C4-2B (cell line): ENCODE measurements around the gene NECAB2.

ENCODE experiments used
- H3K27ac ChIP-seq: fragments of 450-650 bp; 2 replicates; pipeline ENCODE4 v1.5.1; 2017
- ZFX ChIP-seq: fragments of 450-650 bp; IDR thresholded peaks from 2 replicates; pipeline ENCODE4 v1.6.1; 2017
- TF ChIP-seq, protein P1 (sequence below): fragments of 450-650 bp; conservative IDR thresholded peaks from 2 replicates; pipeline ENCODE4 v1.5.1; 2017; ENCODE audit warnings: mild to moderate bottlenecking

NECAB2 gene

DNA sequence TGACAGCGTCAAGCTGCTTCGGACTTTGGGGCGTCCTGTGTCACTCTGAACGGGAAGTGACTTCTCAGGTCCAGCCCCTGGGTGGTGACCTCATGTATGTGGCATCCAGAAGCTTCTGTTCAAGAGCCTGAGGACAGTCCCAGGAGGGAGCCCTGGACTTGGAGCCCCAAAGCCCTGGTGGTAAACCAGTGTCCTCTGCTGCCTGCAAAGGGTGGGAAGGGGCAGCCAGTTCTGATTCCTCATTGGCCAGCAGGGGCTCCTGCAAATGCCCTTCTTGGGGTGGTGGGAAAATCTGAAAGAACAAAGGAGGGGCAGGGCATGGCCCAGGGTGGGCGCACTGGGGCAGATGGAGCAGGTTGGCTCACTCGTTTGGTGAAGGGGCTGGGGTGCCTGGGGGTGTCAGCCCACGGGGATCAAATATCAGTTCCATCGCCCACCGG is 13.4 kb upstream of the NECAB2 start:
- H3K27ac ChIP-seq = peak overlapping the region; percentile 5; the same call in 1 of the 2 replicates
- TF ChIP-seq, protein P1, sequence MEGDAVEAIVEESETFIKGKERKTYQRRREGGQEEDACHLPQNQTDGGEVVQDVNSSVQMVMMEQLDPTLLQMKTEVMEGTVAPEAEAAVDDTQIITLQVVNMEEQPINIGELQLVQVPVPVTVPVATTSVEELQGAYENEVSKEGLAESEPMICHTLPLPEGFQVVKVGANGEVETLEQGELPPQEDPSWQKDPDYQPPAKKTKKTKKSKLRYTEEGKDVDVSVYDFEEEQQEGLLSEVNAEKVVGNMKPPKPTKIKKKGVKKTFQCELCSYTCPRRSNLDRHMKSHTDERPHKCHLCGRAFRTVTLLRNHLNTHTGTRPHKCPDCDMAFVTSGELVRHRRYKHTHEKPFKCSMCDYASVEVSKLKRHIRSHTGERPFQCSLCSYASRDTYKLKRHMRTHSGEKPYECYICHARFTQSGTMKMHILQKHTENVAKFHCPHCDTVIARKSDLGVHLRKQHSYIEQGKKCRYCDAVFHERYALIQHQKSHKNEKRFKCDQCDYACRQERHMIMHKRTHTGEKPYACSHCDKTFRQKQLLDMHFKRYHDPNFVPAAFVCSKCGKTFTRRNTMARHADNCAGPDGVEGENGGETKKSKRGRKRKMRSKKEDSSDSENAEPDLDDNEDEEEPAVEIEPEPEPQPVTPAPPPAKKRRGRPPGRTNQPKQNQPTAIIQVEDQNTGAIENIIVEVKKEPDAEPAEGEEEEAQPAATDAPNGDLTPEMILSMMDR = no peak
- TF ChIP-seq ZFX = no peak

DNA sequence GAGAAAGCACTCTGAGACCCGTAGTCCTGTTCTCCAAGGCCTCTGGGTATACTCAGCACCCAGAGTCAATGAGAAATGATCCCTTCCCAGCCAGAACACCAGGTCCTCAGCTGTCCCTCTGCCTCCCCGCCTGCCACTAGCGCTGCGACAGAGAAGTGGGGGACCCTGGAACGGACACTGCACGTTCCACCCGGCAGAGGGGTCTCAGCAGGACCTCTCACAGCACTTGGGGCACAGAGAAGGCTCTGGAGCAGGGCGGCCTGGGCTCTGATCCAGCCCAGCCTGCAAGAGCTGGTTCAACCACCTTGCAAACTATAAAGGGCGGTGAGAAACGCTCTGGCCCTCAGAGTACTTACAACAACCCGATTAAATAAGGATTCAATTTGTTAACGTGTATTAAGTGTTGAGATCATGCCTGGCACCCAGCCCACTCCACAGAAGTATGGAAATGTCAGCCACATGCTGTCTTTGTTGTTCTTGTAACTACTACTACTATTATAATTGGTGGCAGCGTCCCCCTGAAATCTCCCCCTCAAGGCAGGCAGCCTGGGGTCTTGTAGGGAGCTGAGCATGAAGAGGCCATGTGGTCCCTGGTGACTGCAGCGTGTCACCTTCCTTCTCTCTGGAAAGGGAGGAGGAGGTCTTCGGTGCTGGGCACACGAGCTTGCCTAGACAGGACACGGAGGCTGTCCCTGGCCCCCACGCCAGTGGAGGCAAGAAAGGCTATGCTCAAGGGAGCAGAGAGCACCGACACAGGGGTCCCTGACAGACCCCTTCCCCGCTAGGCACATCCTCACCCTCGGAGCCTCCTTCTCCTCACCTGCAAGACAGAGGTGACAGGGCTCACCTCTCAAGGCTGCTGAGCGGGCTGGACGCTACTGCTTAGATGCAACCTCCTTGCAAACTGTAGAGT is 12.6 kb upstream of the NECAB2 start:
- TF ChIP-seq, protein P1 = no peak
- no peak overlapping the region; the same call in 1 of the 2 replicates for H3K27ac ChIP-seq

DNA sequence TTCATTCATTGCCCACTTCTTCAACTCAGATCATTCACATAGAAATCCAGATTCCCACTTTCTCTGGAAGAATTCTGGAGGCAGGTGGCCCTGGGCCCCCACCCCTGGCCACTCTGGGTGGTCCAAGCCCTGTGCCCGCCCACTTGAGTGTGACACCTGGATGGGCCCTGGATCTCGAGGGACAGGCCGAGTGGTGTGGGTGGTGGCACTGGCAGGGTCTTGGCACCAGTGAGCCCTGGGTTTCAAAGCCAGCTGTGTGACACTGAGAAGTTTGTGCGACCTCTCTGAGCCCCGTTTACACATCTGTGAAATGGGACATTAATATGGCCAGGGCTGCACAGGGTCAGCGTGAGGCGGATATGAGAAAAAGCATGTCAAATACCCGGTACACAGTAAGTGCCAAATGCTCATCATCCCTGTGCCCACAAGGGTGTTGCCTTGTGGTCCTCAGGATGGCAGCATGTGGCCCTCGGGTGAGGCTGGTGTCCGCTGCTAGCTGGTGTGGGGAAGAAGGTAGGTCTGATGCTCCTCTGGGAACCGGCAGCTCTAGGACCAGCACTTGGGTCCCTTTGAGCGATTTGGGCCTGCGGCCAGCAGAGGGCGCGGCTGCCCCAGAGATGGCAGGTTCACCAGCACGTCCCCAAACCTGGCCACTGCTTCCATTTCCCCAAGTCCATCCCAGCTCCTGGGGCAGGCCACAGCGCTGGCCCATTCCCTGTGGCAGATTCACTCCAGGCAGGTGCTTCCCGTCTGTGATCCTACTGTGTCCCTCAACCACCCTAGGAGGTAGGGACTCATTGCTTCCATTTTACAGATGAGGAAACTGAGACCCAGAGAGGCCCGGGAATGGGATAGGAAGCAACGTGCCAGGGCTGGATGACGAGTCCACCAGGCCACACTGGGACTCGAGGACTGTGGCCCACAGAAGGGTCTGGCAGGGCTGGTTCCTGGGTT is 11.4 kb upstream of the NECAB2 start:
- no peak for TF ChIP-seq ZFX
- TF ChIP-seq, protein P1 = peak; percentile 91
- no peak overlapping the region for H3K27ac ChIP-seq

DNA sequence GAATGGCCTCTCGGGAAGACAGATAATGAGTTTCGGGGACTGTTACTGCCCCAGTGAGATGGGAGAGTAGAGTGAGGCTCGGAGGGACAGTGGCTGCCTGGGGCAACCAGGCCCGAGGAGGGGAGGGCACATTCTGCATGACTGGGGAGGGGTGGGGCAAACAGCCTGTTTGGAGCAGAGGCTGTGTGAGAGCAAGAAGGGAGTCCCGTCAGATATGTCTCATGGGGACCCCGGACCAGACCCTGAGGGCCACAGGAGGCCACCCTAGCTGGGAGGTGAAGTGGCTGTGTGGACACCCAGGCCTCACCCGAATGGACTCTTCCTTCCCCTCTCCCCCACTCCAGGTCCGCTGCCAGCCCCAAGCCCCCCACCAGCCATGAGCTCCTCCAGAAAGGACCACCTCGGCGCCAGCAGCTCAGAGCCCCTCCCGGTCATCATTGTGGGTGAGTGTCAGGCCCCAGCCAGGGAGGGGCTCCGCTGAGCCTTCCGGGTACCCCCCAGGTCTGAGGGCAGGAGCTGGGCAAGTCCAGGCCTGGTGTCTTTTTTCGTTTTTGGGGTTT is 10.7 kb upstream of the NECAB2 start:
- no peak for TF ChIP-seq ZFX
- TF ChIP-seq, protein P1 = no peak
- H3K27ac ChIP-seq = no peak overlapping the region

DNA sequence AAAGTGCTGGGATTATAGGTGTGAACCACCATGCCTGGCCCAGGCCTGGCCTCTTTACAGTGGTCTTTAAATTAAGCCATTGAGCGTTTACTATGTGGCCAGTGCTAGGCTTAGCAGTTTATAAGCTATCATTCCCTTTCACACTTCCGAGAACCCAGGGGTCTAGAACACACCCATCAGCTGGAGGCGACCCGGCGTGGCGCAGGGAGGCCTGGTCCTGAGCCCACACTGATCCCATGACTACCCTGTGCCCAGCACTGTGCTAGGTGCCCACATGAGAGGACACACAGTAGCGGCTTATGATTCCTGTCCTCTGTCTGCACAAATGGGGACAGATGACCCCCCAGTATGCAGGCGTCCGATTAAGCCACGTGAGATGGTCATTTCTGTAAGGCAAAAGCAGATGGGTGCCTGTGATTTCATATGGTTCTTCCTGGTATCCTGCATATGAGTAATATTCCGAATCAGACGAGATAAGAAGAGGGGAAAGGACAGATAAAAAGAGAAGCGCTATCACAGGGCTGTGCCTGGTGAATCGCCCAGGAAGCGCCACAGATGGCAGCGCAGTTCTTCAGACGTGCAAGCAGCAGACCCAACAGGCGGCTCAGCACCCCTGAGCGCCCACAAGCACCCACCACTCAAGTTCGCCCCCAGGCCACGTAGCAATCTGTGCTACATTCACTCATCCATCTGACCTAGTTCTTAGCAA is 9.8 kb upstream of the NECAB2 start:
- no peak overlapping the region for H3K27ac ChIP-seq
- TF ChIP-seq ZFX = no peak
- TF ChIP-seq, protein P1 = no peak

DNA sequence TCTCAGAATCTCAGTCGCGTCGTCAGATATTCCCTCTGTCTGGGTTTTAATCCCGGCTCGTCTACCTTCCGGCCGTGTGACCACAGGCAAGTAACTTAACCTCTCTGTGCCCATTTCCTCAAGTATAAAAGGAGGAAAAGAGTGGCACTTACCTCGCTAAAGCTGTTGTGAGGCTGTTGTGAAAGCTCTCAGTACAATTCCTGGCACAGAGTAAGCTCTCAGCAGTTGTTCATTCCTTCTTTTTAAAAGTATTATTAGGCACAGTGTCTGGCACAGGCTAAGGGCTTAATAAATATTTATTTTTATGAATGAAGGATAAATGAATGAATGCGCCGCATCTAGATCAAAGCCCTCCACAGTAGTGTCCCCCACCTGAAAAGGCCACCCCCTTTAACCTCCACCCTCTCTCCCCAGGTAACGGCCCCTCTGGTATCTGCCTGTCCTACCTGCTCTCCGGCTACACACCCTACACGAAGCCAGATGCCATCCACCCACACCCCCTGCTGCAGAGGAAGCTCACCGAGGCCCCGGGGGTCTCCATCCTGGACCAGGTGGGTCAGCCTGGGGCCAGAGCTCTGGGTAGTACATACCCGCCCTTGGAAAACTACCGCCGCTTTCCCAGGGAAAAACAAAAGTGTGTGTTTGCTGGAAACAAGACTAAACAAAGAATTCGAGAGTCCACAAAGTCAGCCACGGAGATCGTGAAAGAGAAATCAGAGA is 9.0 kb upstream of the NECAB2 start:
- H3K27ac ChIP-seq = no peak overlapping the region

More for the DNA sequence above, 9.0 kb upstream of the NECAB2 start:
- no peak for TF ChIP-seq ZFX
- TF ChIP-seq, protein P1 = no peak
